Hepatocyte (in vitro differentiated cells): ENCODE measurements around the gene SLBP.

ENCODE experiments used
- CTCF ChIP-seq: fragments of 200-600 bp; sonication (generic); IDR thresholded peaks from 2 replicates; pipeline ENCODE4 v1.5.1; 2016; ENCODE audit warnings: antibody characterized with exemption, mild to moderate bottlenecking; ENCODE audit not compliant: poor library complexity
- EZH2 ChIP-seq: fragments of 200-600 bp; sonication (generic); IDR thresholded peaks from 2 replicates; pipeline ENCODE4 v1.6.1; 2016; ENCODE audit warnings: antibody characterized with exemption, mild to moderate bottlenecking, borderline replicate concordance

GRCh38 chr4:1663549-1663948, 48.6 kb downstream of the SLBP start:
- TF ChIP-seq CTCF: no peak
- TF ChIP-seq EZH2: no peak
